Measurements from ENCODE around the gene MVP.

Gene MVP

DNA sequence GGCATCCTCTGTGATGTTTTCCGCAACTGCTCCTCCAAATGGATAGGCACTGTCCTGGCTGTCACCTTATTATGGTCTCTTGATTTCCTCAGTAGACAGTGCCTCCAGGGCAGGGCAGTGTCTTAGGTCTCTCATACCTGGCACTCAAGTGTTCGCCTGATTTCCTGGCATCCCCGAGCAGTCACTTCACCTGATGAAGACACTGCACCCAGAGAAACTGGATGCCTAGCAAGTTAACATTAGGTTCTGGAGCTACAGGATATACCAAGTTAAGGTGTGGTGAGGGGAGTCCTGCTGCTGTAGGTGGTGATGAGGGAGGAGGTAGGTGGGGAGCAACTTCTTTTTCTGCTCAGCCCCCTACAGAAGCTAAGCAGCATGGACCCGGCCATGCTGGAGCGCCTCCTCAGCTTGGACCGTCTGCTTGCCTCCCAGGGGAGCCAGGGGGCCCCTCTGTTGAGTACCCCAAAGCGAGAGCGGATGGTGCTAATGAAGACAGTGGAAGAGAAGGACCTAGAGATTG is 17.8 kb upstream of the MVP start:
- H3K4me3 ChIP-seq, result no peak overlapping the region
- peak overlapping the region in 4 of 21 experiments; percentile 9 to 44 (median 28) for H3K27ac ChIP-seq

DNA sequence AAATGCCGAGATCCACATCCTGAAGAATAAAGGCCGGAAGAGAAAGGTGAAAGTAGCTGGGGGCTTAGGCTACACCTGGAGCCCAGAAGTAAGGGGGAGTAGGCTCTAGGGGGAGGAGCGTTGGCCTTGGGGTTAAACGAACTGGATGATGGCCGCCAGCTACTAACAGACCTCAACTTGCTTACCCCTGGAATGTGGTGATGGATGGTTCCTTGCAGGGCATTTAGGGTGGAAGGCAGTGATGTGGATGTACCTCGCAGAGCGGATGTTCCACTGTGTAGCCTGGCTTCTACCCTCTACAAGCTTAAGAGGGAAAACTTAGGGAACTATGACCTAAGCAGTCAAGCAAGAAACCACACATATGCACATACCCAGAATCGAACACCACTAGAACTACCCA is 16.2 kb upstream of the MVP start:
- Histone ChIP-seq H3K27ac (peak overlapping the region in 18 of 21 experiments; percentile 17 to 100 (median 96)), H3K4me3 (no peak overlapping the region)

DNA sequence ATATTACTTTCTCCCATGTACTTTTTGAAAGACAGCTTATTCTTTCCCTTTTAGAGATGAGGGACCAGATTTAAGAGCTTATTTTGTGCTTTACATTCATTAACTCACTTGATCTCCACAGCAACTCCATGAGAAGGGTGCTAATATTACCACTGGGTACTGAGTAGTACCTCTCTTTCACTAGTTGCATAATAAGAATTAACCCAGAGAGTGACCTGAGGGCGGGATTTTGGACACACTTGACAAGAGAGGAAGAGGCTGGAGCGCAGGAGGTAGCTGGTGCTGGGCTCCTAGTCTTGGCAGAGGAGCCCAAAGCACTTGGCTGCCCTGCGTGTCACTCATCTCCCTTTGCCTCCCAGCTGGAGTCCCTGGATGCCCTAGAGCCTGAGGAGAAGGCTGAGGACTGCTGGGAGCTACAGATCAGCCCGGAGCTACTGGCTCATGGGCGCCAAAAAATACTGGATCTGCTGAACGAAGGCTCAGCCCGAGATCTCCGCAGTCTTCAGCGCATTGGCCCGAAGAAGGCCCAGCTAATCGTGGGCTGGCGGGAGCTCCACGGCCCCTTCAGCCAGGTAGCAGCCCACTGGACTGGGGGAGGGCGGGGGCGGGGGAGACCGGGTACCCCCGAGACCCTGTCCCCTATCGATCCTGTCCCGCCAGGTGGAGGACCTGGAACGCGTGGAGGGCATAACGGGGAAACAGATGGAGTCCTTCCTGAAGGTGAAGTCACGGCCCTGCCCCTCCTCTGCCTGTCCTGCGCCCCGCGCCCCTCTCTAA is 15.6 kb upstream of the MVP start:
- Histone ChIP-seq H3K27ac (peak overlapping the region; percentile 49 to 100 (median 97)), H3K4me3 (peak overlapping the region; percentile 47 to 88 (median 65))

DNA sequence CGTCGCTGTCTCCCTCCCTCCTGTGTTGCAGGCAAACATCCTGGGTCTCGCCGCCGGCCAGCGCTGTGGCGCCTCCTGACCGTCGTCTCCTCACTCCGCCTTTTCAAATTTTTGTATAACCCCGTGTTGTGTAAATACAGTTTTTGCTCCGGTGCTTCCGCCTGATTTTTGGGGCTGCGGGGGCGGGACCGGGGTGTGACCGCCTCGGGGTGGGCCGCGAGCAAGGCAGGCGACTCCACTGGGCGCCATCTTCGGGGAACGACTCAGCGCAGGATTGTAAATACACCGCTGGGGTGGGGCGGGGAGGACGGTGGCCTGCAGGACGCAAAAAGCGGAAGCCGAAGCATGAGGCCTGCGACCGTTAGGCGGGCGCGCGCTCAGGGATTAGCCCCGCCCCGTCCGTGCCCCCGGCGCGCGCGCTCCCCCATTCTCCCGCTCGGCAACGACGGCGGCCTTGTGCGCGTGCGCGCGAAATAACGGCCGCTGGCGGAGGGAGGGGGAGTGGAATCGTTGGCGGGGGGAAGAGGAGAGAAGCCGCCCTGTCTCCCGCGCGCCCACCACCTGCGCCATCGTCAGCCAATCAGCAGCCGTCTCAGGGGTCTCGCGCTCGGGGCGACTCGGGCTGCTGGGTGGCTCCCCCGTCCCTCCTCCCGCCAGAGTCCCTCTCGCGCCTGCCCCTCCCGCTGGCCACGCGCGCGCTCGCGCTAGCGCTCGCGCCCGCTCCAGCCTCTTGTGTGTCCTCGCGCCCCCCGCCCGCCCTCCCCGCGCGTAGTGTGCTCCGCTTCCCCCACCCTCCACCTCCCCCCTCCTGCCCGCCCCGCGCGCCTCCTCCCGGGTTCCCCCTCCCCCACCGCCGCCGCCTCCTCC is 14.8 kb upstream of the MVP start:
- H3K4me3 ChIP-seq, result peak overlapping the region; percentile 47 to 88 (median 65)
- peak overlapping the region; percentile 49 to 100 (median 97) for H3K27ac ChIP-seq

DNA sequence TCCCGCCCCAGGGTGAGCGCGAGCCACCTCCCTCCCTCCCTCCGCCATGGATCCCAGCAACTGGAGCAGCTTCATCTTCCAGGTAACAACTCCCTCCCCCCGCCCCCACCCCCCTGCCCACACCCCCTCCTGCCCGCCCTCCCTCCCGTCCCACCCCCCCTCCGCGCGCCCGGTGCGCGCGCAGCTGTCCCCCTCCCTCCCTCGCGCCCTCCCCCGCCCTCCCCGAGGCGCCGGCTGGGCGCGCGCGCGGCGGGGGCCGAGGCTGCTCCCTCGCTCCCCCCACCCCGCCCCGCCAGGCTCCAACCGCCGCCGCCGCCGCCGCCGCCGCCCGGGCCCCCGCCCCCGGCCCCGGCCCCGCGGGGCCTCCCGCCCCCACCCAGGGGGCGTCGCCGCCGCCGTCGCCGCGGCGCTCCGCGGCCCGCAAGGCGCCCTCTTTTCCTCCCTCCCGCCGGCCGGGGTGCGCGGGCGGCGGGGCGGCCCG is 14.1 kb upstream of the MVP start, which contains the start of gene MAZ:
TSS of gene MAZ (plus strand) at position 431 of the 481 bp plus-strand sequence. CDS start 173 bp downstream, outside the sequence.
- Histone ChIP-seq H3K27ac (peak within 1 kb of the TSS; percentile 72 to 100 (median 97)), H3K4me3 (peak within 1 kb of the TSS; percentile 47 to 88 (median 65))

DNA sequence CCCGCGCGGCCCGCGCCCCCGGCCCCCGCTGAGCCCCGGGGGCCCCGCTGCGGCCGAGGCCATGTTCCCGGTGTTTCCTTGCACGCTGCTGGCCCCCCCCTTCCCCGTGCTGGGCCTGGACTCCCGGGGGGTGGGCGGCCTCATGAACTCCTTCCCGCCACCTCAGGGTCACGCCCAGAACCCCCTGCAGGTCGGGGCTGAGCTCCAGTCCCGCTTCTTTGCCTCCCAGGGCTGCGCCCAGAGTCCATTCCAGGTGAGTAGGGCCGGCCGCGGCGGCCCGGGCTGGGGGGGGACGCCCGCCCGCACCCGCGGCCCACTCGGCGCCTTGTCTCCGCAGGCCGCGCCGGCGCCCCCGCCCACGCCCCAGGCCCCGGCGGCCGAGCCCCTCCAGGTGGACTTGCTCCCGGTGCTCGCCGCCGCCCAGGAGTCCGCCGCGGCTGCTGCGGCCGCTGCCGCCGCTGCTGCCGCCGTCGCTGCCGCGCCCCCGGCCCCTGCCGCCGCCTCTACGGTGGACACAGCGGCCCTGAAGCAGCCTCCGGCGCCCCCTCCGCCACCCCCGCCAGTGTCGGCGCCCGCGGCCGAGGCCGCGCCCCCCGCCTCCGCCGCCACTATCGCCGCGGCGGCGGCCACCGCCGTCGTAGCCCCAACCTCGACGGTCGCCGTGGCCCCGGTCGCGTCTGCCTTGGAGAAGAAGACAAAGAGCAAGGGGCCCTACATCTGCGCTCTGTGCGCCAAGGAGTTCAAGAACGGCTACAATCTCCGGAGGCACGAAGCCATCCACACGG is 13.4 kb upstream of the MVP start:
- peak overlapping the region; percentile 41 to 60 (median 54) for H3K4me3 ChIP-seq
- peak overlapping the region; percentile 72 to 98 (median 91) for H3K27ac ChIP-seq

DNA sequence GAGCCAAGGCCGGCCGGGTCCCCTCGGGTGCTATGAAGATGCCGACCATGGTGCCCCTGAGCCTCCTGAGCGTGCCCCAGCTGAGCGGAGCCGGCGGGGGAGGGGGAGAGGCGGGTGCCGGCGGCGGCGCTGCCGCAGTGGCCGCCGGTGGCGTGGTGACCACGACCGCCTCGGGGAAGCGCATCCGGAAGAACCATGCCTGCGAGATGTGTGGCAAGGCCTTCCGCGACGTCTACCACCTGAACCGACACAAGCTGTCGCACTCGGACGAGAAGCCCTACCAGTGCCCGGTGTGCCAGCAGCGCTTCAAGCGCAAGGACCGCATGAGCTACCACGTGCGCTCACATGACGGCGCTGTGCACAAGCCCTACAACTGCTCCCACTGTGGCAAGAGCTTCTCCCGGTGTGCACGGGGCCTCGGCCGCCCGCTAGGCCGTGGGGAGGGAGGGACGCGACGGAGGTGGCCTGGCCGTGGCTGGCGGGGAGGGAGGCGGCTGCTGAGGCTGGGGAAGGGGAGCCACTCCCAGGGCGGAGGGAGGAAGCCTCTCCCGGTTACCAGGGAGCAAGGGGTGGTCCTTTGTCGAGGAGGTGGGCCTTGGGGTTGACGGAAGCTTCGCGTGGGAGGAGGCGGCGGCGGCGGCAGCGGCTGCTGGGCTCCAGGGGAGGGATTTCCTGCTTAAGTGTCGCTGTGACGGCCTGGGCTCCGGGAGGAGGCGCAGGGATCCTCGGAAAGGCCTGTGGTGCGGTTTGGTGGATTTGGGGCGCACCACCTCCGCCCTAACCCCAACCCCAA is 12.6 kb upstream of the MVP start:
- Histone ChIP-seq H3K4me3 (peak overlapping the region; percentile 36 to 60 (median 54)), H3K27ac (peak overlapping the region; percentile 72 to 98 (median 91))

DNA sequence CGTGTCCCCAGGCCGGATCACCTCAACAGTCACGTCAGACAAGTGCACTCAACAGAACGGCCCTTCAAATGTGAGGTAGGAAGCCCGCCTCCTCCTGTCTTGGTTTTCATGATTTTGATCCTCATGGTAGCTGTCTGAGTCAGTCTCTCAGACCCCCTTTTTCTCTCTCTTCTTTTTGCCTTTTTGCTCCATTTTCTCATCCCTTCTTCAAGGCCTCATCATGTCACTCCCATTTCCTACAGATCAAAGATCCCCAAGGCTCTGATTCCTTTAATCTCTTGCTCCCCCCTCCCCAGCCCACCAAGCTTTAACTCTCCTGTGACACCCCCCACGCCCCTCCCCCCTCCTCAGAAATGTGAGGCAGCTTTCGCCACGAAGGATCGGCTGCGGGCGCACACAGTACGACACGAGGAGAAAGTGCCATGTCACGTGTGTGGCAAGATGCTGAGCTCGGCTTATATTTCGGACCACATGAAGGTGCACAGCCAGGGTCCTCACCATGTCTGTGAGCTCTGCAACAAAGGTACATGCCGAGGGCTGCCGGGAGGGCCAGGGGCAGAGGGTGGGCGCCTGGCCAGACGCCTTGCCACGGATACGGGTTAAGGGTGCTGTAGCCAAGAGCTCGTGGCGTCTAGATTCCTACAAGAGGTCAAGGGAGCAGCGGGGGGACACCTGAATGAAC is 11.9 kb upstream of the MVP start:
- H3K4me3 ChIP-seq, result peak overlapping the region; percentile 36 to 60 (median 54)
- peak overlapping the region in 20 of 21 experiments; percentile 77 to 98 (median 91) for H3K27ac ChIP-seq

DNA sequence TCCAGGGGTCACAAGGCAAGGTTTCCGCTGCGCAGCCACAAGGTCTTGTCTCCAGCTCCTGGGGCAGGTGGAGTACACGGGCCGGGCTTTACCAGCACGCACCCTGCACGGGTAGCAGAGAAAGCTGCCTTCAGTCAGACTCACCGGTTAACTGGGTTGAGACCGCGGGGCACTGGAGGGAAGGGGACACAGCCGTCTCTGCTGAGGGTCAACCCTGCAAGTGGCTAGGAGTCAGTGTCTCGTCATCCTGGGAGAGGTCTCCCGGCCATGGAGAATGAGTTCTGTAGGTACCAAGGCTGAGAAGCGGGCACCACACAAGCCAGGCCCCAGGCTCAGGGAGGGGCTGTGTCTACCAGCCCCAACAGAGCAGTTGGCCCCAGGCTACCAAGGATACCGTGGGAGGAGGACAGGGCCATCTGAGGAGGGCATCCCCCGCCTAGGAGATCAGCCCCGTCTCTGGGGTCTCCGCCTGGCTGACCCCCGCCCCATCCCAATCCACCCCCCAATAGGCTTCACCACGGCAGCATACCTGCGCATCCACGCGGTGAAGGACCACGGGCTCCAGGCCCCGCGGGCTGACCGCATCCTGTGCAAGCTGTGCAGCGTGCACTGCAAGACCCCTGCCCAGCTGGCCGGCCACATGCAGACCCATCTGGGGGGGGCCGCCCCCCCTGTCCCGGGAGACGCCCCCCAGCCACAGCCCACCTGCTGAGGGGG is 11.1 kb upstream of the MVP start:
- Histone ChIP-seq H3K27ac (peak overlapping the region in 17 of 21 experiments; percentile 80 to 98 (median 91)), H3K4me3 (peak overlapping the region in 2 of 7 experiments; percentile 53 to 60)

DNA sequence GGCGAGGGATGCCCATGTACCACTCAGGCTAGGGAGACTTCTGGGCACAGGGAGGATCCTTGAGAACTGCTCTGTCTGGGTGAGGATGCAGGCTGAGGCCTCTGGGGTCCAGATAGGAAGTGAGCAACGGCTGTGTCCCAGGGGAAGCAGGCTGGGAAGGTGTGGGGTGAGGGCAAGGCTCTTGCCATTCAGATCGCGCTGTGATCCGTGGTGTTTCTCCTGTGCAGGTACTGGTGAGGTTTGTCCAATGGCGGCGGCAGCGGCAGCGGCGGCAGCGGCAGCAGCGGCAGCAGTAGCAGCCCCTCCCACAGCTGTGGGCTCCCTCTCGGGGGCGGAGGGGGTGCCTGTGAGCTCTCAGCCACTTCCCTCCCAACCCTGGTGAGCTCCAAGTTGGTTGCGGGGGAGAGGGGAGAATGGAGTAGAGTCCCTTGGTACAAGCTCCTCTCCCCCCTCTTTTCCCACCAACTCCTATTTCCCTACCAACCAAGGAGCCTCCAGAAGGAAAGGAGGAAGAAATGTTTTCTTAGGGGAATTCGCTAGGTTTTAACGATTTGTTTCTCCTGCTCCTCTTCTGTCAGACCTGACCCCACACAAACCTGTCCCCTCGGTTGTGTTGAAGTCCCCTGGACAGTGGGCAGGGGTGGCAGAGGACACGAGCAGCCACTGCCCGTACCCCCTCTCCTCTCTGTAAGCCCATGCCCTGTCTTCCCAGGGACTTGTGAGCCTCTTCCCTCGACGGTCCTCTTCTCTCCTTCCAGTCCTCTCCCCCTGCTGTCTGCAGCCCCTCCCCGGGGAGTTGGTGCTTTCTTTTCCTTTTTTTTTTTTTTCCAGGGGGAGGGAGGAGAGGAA is 10.2 kb upstream of the MVP start:
- Histone ChIP-seq H3K27ac (peak overlapping the region in 17 of 21 experiments; percentile 6 to 98 (median 88)), H3K4me3 (peak overlapping the region in 1 of 7 experiments; percentile 60)

DNA sequence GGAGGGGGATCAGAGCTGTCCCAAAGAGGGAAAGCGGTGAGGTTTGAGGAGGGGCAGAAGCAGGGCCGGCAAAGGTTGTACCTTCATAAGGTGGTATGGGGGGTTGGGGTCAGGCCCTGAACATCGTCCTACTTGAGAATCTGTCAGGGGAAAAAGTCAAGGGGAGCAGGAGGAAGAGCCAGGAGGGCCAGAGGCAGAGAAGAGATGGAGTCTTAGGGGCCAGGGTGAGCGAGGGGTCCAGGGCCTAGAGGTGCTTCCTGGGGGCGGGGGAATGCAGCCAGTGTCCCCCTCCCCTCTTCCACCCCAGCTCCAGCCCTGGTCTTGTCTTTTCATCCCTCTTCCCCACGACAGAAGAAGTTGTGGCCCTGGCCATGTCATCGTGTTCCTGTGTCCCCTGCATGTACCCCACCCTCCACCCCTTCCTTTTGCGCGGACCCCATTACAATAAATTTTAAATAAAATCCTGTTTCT is 9.5 kb upstream of the MVP start:
- Histone ChIP-seq H3K27ac (peak overlapping the region in 18 of 21 experiments; percentile 6 to 98 (median 82)), H3K4me3 (peak overlapping the region in 6 of 7 experiments; percentile 36 to 53 (median 44))

DNA sequence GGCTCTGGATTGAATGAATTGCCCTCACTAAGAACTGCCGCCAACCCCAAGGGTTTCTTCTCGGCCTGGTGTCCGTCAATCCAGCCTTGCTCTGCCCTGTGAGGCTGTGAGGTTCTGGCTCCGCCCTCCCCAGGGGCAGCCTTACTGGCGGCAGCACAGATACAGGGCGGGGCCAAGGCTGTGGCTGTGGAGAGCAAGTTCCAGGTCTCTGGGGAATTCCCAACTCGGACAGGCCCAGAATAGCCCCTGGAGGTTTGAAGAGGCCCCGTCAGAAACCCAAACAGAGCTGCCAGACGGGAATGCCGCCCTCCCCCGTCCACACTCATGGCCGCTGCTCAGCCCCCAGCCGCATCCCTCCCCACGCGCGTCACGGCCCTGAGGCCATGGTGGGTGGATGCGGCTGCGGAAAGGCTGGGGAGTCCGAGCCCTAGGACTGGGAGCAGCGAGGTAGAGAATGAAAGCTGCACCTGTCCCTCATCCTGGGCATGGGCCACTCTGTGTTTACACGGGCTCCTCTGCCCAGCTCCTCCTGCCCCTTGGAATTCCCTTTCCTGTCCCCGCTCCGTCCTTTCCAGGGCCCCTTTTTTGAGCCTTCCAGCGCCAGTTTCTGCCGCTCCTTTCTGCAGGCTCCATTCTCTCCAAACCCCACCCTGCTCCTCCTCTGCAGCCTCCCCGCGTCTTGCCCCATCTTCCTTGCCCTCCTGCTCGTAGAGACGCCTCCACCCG is 8.9 kb upstream of the MVP start:
- Histone ChIP-seq H3K27ac (peak overlapping the region in 20 of 21 experiments; percentile 30 to 98 (median 81)), H3K4me3 (peak overlapping the region; percentile 32 to 53 (median 41))

DNA sequence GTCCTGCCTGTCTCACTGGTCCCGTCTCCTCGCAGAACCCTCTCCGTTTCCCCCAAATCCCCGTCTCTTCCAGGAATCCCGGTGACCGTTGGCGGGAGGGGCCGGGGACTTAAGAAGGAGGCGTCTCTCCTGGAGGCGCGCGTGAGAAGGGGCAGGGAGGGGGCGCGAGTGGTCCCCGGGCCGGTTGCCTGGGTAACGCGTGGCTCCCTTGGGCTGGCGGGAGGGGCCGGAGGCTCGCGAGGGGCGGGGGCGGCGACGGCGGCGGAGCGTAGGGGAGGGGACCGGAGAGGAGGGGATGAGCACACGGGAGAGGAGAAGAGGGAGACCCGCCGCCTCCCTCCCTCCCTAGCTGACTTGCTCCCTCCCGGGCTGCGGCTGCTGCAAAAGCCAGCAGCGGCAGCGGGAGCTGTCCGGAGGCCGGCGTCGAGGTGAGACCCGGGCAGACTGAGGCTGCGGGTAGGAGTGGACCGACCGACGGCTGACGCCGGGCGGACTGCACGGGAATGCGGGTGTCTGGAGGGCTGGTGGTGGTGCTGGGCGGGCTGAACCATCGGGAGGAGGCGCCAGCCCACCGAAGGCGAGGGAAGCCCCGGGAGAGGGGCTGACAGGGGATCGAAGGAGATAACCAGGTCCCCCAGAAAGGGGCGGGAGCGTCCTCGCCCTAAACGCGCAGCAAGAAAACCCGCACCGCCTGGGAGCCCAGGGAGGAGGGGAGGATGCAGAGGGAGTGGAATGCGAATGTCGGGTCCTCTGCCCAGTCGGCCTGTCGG is 8.2 kb upstream of the MVP start, which contains the start of gene PRRT2:
TSS of gene PRRT2 (plus strand) at position 298 of the 770 bp plus-strand sequence. CDS start 862 bp downstream, outside the sequence.
- Histone ChIP-seq H3K27ac (peak within 1 kb of the TSS in 20 of 21 experiments; percentile 30 to 98 (median 81)), H3K4me3 (peak within 1 kb of the TSS; percentile 32 to 53 (median 41))

All from skin epidermis (tissue), 12 donors.